ENCODE data around the gene NEU1.
"Not testable (repeated sequence)": the region's sequence is repeated elsewhere in the genome, so short reads cannot be mapped to it uniquely, and the experiment has no call there.

Gene NEU1

GRCh38 chr6:31862344-31863235 lies at the start of gene NEU1:
Gene NEU1, minus strand, starts transcription at chr6:31862821. Its CDS starts 45 bp downstream, at chr6:31862776.
- H3K4me3 ChIP-seq (ENCODE audit: low read depth, low read length) = peak within 1 kb of the TSS; percentile 86
- TF ChIP-seq CTCF (IDR thresholded peaks at IDR 0.05; ENCODE audit: insufficient read depth, low read depth, low read length, missing control alignments) = no peak
- peak; percentile 100 for DNase-seq (ENCODE audit: low read depth)

- no peak for TF ChIP-seq CTCF (IDR thresholded peaks at IDR 0.05; ENCODE audit: insufficient read depth, low read depth, low read length, missing control alignments)
- no peak for DNase-seq (ENCODE audit: low read depth)
- H3K4me3 ChIP-seq (ENCODE audit: low read depth, low read length) = no peak overlapping the region
Measured at GRCh38 chr6:31911826-31912585, 49.4 kb upstream of the NEU1 start.

- DNase-seq (ENCODE audit: low read depth); H3K4me3 ChIP-seq (ENCODE audit: low read depth, low read length): not testable (repeated sequence)
Measured at GRCh38 chr6:31909298-31909697, 46.7 kb upstream of the NEU1 start.

GRCh38 chr6:31908791-31909190 lies 46.2 kb upstream of the NEU1 start:
- no peak overlapping the region for H3K4me3 ChIP-seq (ENCODE audit: low read depth, low read length)
- DNase-seq (ENCODE audit: low read depth) = peak; percentile 90
- TF ChIP-seq CTCF (IDR thresholded peaks at IDR 0.05; ENCODE audit: insufficient read depth, low read depth, low read length, missing control alignments) = no peak

GRCh38 chr6:31908255-31908654 lies 45.6 kb upstream of the NEU1 start:
- DNase-seq (ENCODE audit: low read depth); H3K4me3 ChIP-seq (ENCODE audit: low read depth, low read length): not testable (repeated sequence)

- no peak for TF ChIP-seq CTCF (IDR thresholded peaks at IDR 0.05; ENCODE audit: insufficient read depth, low read depth, low read length, missing control alignments)
- DNase-seq (ENCODE audit: low read depth) = peak; percentile 40
- H3K4me3 ChIP-seq (ENCODE audit: low read depth, low read length) = no peak overlapping the region
Measured at GRCh38 chr6:31907158-31907813, 44.7 kb upstream of the NEU1 start.

GRCh38 chr6:31906727-31907126 lies 44.1 kb upstream of the NEU1 start:
- not testable (repeated sequence) for H3K4me3 ChIP-seq (ENCODE audit: low read depth, low read length); DNase-seq (ENCODE audit: low read depth)

GRCh38 chr6:31906122-31906521 lies 43.5 kb upstream of the NEU1 start:
- TF ChIP-seq CTCF (IDR thresholded peaks at IDR 0.05; ENCODE audit: insufficient read depth, low read depth, low read length, missing control alignments) = no peak
- DNase-seq (ENCODE audit: low read depth) = no peak
- H3K4me3 ChIP-seq (ENCODE audit: low read depth, low read length) = no peak overlapping the region

Measured in GM12865 (cell line).